Measurements from ENCODE around the gene NAGK. TPM values are rescaled to one million over a fixed set of nuclear protein-coding genes. Genes with fewer than 3 reads are reported as not detected.
A peak's percentile ranks its signal among the peaks of the same experiment; 100 is the strongest.
"Not testable (repeated sequence)": the region's sequence is repeated elsewhere in the genome, so short reads cannot be mapped to it uniquely, and the experiment has no call there.

The NAGK gene
- polyA plus RNA-seq, 12 donors = 54.2 to 115 (median 67.5) TPM; not detected in 1

- DNase-seq = peak; percentile 17
These were observed 31.9 kb downstream of the NAGK start for GRCh38 chr2:71100195-71100964.

GRCh38 chr2:71101656-71102055 lies 33.2 kb downstream of the NAGK start:
- no peak for DNase-seq

- no peak for DNase-seq
These were observed 34.7 kb downstream of the NAGK start for GRCh38 chr2:71102981-71103681.

- no peak for DNase-seq
These were observed 35.4 kb downstream of the NAGK start for GRCh38 chr2:71103809-71104208.

- DNase-seq = not testable (repeated sequence)
These were observed 38.0 kb downstream of the NAGK start for GRCh38 chr2:71106463-71106862.

- DNase-seq = no peak
These were observed 39.6 kb downstream of the NAGK start for GRCh38 chr2:71108091-71108490.

GRCh38 chr2:71113843-71114242 lies 45.4 kb downstream of the NAGK start:
- DNase-seq = no peak

- DNase-seq = no peak
These were observed 48.6 kb downstream of the NAGK start for GRCh38 chr2:71117063-71117462.

- DNase-seq = no peak
These were observed 51.7 kb downstream of the NAGK start for GRCh38 chr2:71120195-71120594.

- DNase-seq = no peak
These were observed 53.0 kb downstream of the NAGK start for GRCh38 chr2:71121479-71121878.

GRCh38 chr2:71122387-71123298 lies 54.2 kb downstream of the NAGK start:
- no peak for DNase-seq

GRCh38 chr2:71125506-71126294 lies 57.3 kb downstream of the NAGK start:
- no peak for DNase-seq

- DNase-seq = no peak
These were observed 58.5 kb downstream of the NAGK start for GRCh38 chr2:71126957-71127356.

Other genes with a start within 250 kb of the NAGK start
- gene CLEC4F, start 248.0 kb upstream of the NAGK start, polyA plus RNA-seq (ENCODE audit: insufficient read length in 12 of 12) = under 1 TPM in 8 of 12 donors, not detected in 4; 0.08 to 0.57 (median 0.33) TPM
- gene CD207, start 232.8 kb upstream of the NAGK start, polyA plus RNA-seq (ENCODE audit: insufficient read length in 12 of 12) = 1 to 10 TPM in 1 of 12 donors, under 1 TPM in 6, not detected in 5; 0.11 to 3.2 (median 0.27) TPM
- gene VAX2, start 168.1 kb upstream of the NAGK start, polyA plus RNA-seq (ENCODE audit: insufficient read length in 12 of 12) = 1 to 10 TPM in 10 of 12 donors, not detected in 2; 1.5 to 4.0 (median 2.2) TPM
- 1 to 10 TPM in 7 of 12 donors, under 1 TPM in 3, not detected in 2; 0.71 to 2.9 (median 1.5) TPM for gene ATP6V1B1, start 132.7 kb upstream of the NAGK start, polyA plus RNA-seq (ENCODE audit: insufficient read length in 12 of 12)
- gene ANKRD53, start 90.0 kb upstream of the NAGK start, polyA plus RNA-seq (ENCODE audit: insufficient read length in 12 of 12) = 1 to 10 TPM in 8 of 12 donors, under 1 TPM in 2, not detected in 2; 0.71 to 2.6 (median 1.3) TPM
- 10 to 100 TPM in 11 of 12 donors, not detected in 1; 31.9 to 51.4 (median 41.5) TPM for gene TEX261, start 73.8 kb upstream of the NAGK start, polyA plus RNA-seq (ENCODE audit: insufficient read length in 12 of 12)
- 10 to 100 TPM in 11 of 12 donors, not detected in 1; 19.6 to 32.1 (median 25.9) TPM for gene MCEE, start 61.6 kb downstream of the NAGK start, polyA plus RNA-seq (ENCODE audit: insufficient read length in 12 of 12)
- gene MPHOSPH10, start 62.0 kb downstream of the NAGK start, polyA plus RNA-seq (ENCODE audit: insufficient read length in 12 of 12) = 100 to 1,000 TPM in 1 of 12 donors, 10 to 100 TPM in 11; 25.4 to 228 (median 36.9) TPM
- gene PAIP2B, start 158.5 kb downstream of the NAGK start, polyA plus RNA-seq (ENCODE audit: insufficient read length in 12 of 12) = 1 to 10 TPM in 11 of 12 donors, not detected in 1; 4.3 to 9.6 (median 6.5) TPM

All from muscle of arm (tissue), 12 donors.